ENCODE measurements around the gene GGTLC2. TPM values are rescaled to one million over a fixed set of nuclear protein-coding genes. Genes with fewer than 3 reads are reported as not detected.
"Not testable (repeated sequence)": the region's sequence is repeated elsewhere in the genome, so short reads cannot be mapped to it uniquely, and the experiment has no call there.

The GGTLC2 gene
- not detected for total RNA-seq

DNA sequence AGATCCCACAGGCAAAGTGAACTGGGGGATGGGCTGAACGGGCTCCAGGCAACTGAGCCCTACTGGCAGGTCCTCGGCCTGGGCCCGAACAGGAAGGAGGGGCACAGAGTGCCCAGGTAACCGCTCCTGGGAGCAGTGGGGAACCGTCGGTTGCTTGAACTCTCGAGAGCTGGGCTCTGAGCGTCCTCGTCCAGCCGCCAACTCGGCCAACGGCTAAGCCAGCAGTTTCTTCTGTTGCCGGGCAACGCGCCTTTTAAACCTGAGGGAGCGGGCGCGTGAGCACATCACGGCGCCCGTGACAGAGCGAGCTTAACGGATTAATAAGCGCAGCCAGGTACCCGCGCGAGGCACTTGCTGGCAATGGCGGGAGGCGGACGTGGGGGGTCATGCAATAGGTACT is at the start of gene GGTLC2:
Gene GGTLC2 (plus strand): TSS at position 301 of the 400 bp plus-strand sequence. CDS start 1,732 bp downstream, outside the sequence.
- not testable (repeated sequence) for ATAC-seq

GRCh38 chr22:22595001-22595835 is 49.2 kb upstream of the GGTLC2 start:
- no peak for ATAC-seq

DNA sequence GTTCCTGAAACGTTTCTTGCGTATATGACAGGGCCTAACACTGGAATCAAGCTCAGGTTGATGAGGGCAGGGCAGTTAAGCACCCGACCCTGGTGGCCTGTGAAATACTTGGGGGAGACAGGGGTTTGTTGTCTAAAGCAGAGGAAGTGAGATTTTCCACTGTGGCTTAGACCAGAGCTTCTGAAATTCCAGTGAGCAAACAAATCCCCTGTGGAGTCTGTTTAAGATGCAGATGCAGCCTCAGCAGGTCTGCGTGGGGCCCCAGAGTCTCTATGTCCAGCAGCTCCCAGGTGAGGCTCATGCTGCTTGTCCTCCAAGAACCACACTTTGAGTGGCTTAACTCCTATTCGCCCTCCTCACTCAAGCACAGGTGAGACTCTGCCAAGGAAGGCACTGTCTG is 46.3 kb upstream of the GGTLC2 start:
- ATAC-seq: no peak

GRCh38 chr22:22599248-22599647 is 45.2 kb upstream of the GGTLC2 start:
- no peak for ATAC-seq

DNA sequence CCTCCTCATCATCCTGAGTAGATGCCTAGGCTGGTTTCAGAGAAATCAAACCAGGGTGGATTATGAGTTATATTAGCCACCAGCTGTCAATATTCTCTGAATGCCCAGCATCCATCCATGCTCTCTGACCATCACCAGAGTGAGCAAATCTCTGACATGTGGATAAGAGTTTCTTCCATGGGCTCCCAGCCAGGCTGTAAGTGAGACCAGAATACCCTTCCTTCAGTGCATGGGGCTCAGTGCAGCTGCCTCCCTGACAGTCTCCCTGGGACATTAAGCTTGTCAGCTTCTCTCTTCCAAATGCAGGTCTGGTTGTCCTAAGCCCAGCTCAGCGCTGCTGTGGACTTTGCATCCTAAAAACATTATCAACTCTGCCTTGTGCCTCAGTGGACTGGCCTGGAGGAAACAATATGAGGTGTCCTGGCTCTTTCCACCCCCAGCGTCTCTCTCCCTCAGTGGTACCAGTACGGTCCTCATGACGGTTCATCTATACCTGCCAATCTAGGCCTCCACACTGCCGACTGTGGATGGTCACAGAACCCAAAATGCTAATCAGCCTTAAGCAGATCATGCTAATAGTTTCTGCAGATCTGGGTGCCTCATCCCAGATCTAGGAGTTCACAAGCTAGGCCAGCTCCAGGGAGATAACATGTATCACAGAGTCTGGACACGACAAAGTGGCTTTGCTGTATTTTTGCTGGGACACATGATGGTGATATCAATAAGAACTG is 43.7 kb upstream of the GGTLC2 start:
- ATAC-seq: no peak

DNA sequence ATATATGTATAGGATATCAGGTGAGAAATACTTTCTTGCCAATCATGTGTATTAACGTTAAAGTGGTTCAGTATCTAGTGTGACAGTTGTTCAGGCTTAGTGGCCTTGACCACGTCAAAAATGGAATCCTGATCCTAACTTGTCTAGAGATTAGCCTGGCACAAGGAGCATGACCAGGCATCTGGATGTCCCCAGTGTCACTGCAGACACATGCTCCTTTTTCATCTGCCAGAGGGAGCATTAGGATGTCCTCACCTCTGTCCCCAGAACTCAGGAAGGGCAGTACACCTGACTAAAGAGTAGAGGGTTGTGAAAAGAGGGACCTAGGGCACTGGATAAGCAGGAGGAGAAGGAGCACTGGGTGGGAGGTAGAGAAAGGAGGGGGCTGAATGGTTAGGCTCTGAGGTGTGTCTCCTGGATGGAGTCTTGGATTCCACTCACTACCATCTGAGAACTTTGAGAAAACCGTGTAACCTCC is 40.9 kb upstream of the GGTLC2 start:
- ATAC-seq: no peak

DNA sequence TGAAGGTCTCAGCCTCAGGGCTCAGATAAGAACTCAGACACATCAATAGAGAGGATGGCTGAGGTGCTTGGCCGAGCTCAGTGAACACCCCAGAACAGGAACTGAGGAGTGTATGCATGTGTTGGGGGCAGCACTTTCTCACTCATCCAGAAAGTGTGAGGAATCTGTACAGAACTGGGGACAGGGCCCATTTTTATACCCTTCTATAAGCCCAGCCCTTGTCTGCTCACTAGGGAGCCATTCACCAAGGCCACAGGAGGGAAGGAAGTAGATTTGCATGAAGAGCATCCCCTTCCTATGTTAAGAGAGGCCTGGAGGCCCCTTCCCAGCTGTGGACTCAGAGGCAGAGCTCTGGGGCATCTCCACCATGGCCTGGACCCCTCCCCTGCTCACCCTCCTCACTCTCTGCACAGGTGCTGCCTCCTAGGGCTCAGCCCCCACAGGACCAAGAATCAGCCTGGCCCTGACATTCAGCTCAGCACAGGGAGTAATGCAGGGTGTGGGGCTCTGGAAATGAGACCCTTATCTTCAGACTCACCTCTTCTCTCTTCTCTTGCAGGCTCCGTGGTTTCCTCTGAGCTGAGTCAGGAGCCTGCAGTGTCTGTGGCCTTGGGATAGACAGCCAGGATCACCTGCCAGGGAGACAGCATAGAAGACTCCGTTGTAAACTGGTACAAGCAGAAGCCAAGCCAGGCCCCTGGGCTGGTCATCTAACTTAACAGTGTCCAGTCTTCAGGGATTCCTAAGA is 39.9 kb upstream of the GGTLC2 start:
- ATAC-seq: peak; percentile 28

DNA sequence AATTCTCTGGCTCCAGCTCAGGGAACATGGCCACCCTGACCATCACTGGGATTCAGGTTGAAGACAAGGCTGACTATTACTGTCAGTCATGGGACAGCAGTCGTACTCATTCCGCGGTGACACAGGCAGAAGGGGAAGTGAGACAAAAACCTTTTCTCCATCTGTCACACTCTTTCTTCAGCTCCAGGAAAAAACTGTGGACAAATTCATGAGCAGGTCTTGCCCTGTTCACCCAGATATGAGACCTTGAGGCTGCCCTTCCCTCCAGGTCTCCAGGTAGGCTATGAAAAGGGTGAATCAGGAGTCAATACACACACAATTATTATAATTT is 39.4 kb upstream of the GGTLC2 start:
- ATAC-seq: no peak

- ATAC-seq: not testable (repeated sequence)
Measured at GRCh38 chr22:22608022-22608421, 36.4 kb upstream of the GGTLC2 start.

DNA sequence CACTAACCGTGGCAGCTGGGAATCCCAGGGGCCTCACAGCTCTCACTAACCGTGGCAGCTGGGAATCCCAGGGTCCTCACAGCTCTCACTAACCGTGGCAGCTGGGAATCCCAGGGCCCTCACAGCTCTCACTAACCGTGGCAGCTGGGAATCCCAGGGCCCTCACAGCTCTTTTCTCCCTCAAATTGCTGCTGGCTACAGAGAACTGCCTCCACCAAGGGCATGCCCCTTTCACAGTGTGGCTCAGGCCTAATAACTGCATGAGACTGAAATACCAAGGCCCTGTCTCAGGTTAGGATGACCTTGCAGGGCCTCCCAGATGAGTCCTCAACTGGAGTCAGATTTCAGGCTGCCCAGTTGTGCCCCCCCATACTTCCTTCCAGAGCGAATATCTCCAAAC is 35.1 kb upstream of the GGTLC2 start:
- no peak for ATAC-seq

DNA sequence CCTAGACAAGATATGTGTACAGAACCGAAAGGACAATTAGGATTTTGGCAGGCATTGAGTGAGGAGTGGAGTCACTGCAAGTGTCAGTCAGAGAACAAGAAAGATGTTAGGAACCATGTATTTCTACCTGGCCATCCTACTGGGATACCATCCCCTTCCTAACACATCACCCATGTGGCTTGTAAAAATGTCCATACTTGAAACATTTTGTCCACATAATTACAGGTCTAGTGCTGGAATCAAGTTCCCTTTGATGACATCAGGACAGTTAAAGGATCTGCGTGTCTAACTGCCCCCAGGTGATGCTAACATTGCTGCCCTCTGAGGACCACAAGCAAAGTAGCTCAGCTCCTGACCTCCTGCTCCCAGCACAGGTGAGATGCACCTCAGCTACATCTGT is 31.9 kb upstream of the GGTLC2 start:
- no peak for ATAC-seq

DNA sequence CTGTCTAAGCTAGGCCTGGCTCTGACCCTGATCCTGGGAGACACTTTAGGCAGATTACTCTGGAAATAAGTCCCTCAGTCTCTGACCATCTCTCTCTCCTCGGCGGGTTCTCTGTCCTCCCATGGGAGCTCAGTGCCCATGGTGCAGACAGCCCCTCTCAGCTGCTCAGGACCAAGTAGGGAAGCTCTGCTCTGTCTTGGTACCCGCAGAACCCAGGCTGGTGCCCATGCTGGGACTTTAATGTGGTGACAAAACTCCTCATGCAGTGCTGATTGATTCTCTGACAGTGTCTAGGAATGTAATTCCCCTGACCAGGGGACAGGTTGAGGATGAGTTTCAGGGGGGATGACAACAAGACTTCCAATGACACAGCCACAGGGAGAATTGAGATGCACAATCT is 30.3 kb upstream of the GGTLC2 start:
- ATAC-seq: no peak

DNA sequence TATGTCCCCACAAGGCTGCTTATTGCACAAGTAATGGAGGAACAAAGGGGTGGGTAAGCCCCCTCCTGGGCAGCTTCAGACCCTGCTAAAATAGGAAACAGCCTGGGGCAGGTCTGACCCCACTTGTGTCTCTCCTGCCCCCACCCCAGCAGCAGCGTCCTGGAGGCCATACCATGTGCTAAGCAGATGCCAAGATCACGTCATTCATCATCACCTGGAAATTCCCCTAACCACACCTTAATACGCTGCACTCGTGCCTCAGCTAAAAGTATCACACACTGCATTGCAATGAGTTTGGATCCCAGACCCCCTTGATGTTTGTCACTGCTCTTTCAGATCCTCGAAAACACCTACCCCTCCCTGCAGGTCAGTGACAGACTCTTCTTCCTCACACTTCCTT is 27.8 kb upstream of the GGTLC2 start:
- no peak for ATAC-seq

- no peak for ATAC-seq
Measured at GRCh38 chr22:22618448-22618847, 26.0 kb upstream of the GGTLC2 start.

DNA sequence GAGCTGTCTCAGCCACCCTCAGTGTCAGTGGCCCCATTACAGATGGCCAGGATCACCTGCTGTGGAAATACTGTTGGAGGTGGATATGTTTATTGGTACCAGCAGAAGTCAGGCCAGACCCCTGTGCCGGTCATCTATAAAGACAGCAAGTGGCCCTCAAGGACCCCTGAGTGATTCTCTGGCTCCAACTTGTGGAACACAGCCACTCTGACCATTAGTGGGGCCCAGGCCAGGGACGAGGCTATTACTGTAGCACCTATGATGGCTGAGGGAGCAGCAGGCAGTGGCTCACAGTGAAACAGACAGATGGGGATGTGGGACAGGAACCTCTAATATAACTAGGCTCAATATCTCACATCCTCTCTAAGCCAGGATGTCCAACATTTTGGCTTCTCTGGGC is 25.5 kb upstream of the GGTLC2 start:
- ATAC-seq: no peak

- no peak for ATAC-seq
Measured at GRCh38 chr22:22619765-22620414, 24.5 kb upstream of the GGTLC2 start.

DNA sequence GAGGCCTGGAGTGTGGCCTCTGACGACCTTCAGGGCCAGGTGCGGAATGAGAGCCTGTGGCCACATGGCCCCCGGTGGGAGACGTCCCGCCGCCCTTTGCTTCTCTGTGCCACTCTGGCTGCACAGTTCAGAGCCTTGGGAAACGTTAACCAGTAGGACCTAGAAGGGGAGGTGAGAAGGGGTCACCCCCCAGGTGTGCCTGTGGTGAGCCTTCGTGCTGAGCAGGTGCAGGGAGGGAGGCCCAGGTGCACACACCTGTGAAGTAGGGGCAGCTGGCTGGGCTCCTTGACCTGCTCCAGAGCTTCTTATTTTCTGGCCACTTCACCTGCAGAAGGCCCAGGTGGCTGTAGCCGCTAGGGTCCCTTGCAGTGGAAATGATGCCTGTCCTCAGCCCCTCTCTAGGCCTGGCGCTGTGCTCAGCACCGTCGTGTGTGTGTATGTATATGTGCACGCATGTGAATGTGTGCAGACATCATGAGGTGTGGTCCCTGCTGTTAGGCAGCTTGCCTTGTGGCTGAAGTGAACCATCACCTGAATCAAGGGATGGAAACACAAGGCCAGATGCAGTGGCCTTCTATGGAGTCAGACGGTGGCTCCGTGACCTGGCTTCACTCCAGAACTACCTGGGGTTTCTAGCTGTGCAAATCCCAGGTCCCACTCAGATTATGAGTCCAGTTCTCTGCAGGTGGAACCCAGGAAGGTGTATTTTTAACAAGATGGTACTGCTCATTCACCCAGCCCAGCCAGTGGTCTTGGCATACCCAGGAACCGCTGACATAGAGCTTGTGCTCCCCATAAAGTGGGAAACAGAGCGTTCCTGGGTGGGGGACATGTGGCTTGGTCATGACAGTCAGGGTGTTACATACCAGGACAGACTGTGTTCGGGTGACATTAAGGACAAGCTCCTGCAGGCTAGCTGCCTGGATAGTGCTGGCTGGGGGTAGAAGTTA is 15.6 kb upstream of the GGTLC2 start:
- peak; percentile 44 for ATAC-seq

GRCh38 chr22:22631223-22631652 is 13.2 kb upstream of the GGTLC2 start:
- not testable (repeated sequence) for ATAC-seq

- not testable (repeated sequence) for ATAC-seq
Measured at GRCh38 chr22:22632226-22632625, 12.2 kb upstream of the GGTLC2 start.

- not testable (repeated sequence) for ATAC-seq
Measured at GRCh38 chr22:22633533-22633932, 10.9 kb upstream of the GGTLC2 start.

GRCh38 chr22:22636260-22636659 is 8.2 kb upstream of the GGTLC2 start:
- ATAC-seq: not testable (repeated sequence)
